PC-3 (cell line): Measurements from ENCODE around the gene KHK. TPM values are rescaled to one million over a fixed set of nuclear protein-coding genes. Genes with fewer than 3 reads are reported as not detected.

Source experiments
- ATAC-seq: fragments of 200-7000 bp; cut with Tn5 transposase; 2 replicates; pipeline ENCODE4 v1.9.1; 2020; ENCODE audit warnings: mild to moderate bottlenecking, moderate library complexity
- BruUV-seq: library from RNA; stranded (reverse); fragments of 400-500 nt; replicated peaks from 2 replicates; lab custom pipeline; 2021; lab: Mats Ljungman, UMichigan
- CTCF ChIA-PET: fragments of 300-600 bp; sonication (Branson Sonifier 250); formaldehyde crosslinking; loops from one replicate; lab custom pipeline; 2022; ENCODE audit warnings: antibody characterized with exemption; lab: Charles Lee
- POLR2A ChIA-PET: fragments of 300-600 bp; sonication (Branson Sonifier 250); formaldehyde crosslinking; loops from one replicate; lab custom pipeline; 2022; ENCODE audit warnings: antibody characterized with exemption; ENCODE audit not compliant: unreplicated experiment; lab: Charles Lee
- DNase-seq: peaks from one replicate; pipeline ENCODE4 v3.0.0-alpha.2; 2015
- H2AFZ ChIP-seq: fragments of 300-600 bp; sonication (generic); 2 replicates; pipeline ENCODE4 v1.6.0; 2016; ENCODE audit warnings: antibody characterized with exemption, low read length
- H3F3A ChIP-seq: fragments of 300-600 bp; sonication (generic); one replicate; pipeline ENCODE4 v1.6.0; 2017; ENCODE audit warnings: antibody characterized with exemption, low read length, control low read depth, mild to moderate bottlenecking; ENCODE audit not compliant: unreplicated experiment
- H3K27ac ChIP-seq: fragments of 300-600 bp; sonication (generic); 2 replicates; pipeline ENCODE4 v1.5.1; 2016; ENCODE audit warnings: mild to moderate bottlenecking, low read length
- H3K27me3 ChIP-seq: fragments of 300-600 bp; sonication (generic); 2 replicates; pipeline ENCODE4 v1.6.1; 2016; ENCODE audit warnings: low read length, mixed read lengths
- H3K36me3 ChIP-seq: fragments of 300-600 bp; sonication (generic); 2 replicates; pipeline ENCODE4 v1.6.1; 2016; ENCODE audit warnings: low read depth, mixed run types, low read length, mixed read lengths
- H3K4me1 ChIP-seq: fragments of 300-600 bp; sonication (generic); 2 replicates; pipeline ENCODE4 v1.5.1; 2016; ENCODE audit warnings: low read length; ENCODE audit not compliant: insufficient read depth
- H3K4me2 ChIP-seq: fragments of 300-600 bp; sonication (generic); 2 replicates; pipeline ENCODE4 v1.6.0; 2016; ENCODE audit warnings: low read length
- H3K4me3 ChIP-seq: fragments of 300-600 bp; sonication (generic); 2 replicates; pipeline ENCODE4 v1.5.1; 2016; ENCODE audit warnings: mild to moderate bottlenecking, low read length, mixed read lengths
- H3K79me2 ChIP-seq: fragments of 300-600 bp; sonication (generic); 2 replicates; pipeline ENCODE4 v1.6.1; 2017; ENCODE audit warnings: low read length, mixed read lengths
- H3K9ac ChIP-seq: fragments of 300-600 bp; sonication (generic); 2 replicates; pipeline ENCODE4 v1.6.0; 2016; ENCODE audit warnings: mild to moderate bottlenecking, low read length
- H3K9me2 ChIP-seq: fragments of 300-600 bp; sonication (generic); replicated peaks from 2 replicates; pipeline ENCODE4 v1.6.1; 2016; ENCODE audit warnings: mixed run types, low read length, mixed read lengths
- H3K9me3 ChIP-seq: fragments of 300-600 bp; sonication (generic); 2 replicates; pipeline ENCODE4 v1.6.1; 2016; ENCODE audit warnings: low read length, mixed read lengths
- H4K20me1 ChIP-seq: fragments of 300-600 bp; sonication (generic); 2 replicates; pipeline ENCODE4 v1.6.1; 2016; ENCODE audit warnings: low read length, mixed read lengths
- EZH2 ChIP-seq: fragments of 300-600 bp; sonication (generic); IDR thresholded peaks from one replicate; pipeline ENCODE4 v1.6.1; 2017; ENCODE audit warnings: antibody characterized with exemption, mild to moderate bottlenecking, low read length; ENCODE audit not compliant: unreplicated experiment
- EZH2phosphoT487 ChIP-seq: fragments of 300-600 bp; sonication (generic); IDR thresholded peaks from 2 replicates; pipeline ENCODE4 v1.6.1; 2018; ENCODE audit warnings: mild to moderate bottlenecking, antibody characterized with exemption, low read length, borderline replicate concordance
- intact Hi-C: fragments of 100-400 bp; cut with micrococcal nuclease; formaldehyde crosslinking; loops from 2 replicates; pipeline ENCODE4 v1.9.0; 2023
- total RNA-seq: library from RNA; depleted of rRNA; stranded (reverse); fragments of >200 nt; gene quantifications from 2 replicates; pipeline ENCODE4 v1.2.3, GENCODE V29; 2014
- TF ChIP-seq, protein P1 (sequence below): fragments of 300-600 bp; sonication (generic); conservative IDR thresholded peaks from 2 replicates; pipeline ENCODE4 v1.5.1; 2017; ENCODE audit warnings: antibody characterized with exemption, low read depth, mild to moderate bottlenecking, low read length

The KHK gene
- total RNA-seq, 1 experiment from 2014 or later = 11.0 TPM

DNA sequence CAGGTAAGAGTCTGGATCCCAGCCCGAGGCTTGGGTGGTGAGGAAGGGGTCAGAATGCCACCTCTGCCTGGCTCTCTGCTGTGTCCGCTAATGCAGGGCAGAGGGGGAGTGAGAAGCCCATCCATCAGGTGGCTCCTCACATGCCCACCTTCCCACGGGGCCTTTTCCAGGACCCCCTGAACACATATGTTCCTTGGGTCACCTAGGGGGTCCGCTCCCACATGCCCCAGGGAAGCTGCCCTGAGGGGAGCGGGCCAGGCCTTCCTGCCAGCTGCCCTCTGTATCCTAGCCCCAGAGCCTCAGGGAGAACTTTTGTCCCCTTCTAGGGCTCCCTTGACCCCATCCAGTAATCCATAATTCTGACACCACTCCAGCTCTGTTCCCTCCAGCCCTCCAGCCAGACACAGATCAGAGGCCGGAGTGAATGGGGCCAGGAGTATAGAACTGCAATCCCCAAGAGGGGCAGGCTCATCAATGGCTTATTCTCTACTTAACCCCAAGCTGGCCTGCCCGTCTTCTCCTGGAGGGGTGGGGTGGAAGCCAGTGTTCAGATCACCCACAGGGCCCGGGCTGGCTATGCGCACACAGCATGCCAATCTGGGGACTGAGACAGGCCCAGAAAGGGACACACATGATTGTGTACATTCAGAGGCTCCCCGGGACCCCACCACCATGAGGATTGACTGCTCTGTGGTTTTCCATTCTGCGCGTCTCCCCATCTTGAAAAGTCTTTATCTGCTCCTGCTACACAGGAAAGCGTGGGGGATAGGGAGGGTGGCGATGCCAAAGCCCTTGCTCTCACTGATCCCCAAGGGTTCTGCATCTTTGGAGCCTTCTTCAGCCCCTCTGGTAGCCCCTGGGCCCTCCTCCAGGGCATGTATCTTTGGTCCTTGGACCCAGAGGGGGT, 7.1 kb upstream of the KHK start:
- no TSS peak for BruUV-seq
- TF ChIP-seq, protein P1, sequence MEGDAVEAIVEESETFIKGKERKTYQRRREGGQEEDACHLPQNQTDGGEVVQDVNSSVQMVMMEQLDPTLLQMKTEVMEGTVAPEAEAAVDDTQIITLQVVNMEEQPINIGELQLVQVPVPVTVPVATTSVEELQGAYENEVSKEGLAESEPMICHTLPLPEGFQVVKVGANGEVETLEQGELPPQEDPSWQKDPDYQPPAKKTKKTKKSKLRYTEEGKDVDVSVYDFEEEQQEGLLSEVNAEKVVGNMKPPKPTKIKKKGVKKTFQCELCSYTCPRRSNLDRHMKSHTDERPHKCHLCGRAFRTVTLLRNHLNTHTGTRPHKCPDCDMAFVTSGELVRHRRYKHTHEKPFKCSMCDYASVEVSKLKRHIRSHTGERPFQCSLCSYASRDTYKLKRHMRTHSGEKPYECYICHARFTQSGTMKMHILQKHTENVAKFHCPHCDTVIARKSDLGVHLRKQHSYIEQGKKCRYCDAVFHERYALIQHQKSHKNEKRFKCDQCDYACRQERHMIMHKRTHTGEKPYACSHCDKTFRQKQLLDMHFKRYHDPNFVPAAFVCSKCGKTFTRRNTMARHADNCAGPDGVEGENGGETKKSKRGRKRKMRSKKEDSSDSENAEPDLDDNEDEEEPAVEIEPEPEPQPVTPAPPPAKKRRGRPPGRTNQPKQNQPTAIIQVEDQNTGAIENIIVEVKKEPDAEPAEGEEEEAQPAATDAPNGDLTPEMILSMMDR = no peak
- TF ChIP-seq EZH2 (no peak), EZH2phosphoT487 (no peak)
- DNase-seq = no peak
- Histone ChIP-seq H3K9me2 (no peaks in the 10 kb centered on the region), H3K36me3 (no peaks in the 10 kb centered on the region), H3K9ac (no peak overlapping the region), H3K27me3 (no peaks in the 10 kb centered on the region), H4K20me1 (no peaks in the 10 kb centered on the region), H3F3A (no peaks in the 10 kb centered on the region), H3K4me2 (no peak overlapping the region), H3K9me3 (no peaks in the 10 kb centered on the region), H3K4me3 (no peak overlapping the region), H3K27ac (no peak overlapping the region), H3K4me1 (peaks cover 5% of the 10 kb centered on the region; the same call in 1 of the 2 replicates), H3K79me2 (no peaks in the 10 kb centered on the region), H2AFZ (no peak overlapping the region)
- intact Hi-C loops = no loop called here
- ChIA-PET POLR2A (interaction anchor here (0.6 kb wide), 1 partner anchor 97 kb away, joined by 3 read pairs; no protein-coding TSS in a partner anchor), CTCF (no interaction called here)
- no peak for ATAC-seq

DNA sequence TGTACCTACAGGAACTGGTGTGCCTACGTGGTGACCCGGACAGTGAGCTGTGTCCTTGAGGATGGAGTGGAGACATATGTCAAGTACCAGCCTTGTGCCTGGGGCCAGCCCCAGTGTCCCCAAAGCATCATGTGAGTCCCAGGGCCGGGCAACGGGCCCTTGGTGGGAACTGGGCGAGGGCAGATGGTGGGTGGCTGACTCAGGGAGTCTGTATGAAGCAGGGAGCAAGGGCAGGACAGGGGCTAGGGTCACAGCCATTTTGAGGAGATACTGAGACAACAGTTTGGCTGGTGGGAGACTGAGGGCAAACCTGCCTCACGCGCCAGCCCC, 6.5 kb upstream of the KHK start:
- Histone ChIP-seq H3K4me1 (peaks cover 5% of the 10 kb centered on the region; the same call in 1 of the 2 replicates), H3K9me2 (no peaks in the 10 kb centered on the region), H4K20me1 (no peaks in the 10 kb centered on the region), H3K9ac (no peak overlapping the region), H3K27ac (no peak overlapping the region), H3K4me3 (no peak overlapping the region), H3K79me2 (no peaks in the 10 kb centered on the region), H3K27me3 (no peaks in the 10 kb centered on the region), H3F3A (no peaks in the 10 kb centered on the region), H3K9me3 (no peaks in the 10 kb centered on the region), H2AFZ (no peak overlapping the region), H3K4me2 (no peak overlapping the region), H3K36me3 (no peaks in the 10 kb centered on the region)
- POLR2A ChIA-PET = interaction anchor here (0.6 kb wide), 1 partner anchor 98 kb away, joined by 3 read pairs; no protein-coding TSS in a partner anchor
- TF ChIP-seq, protein P1 = no peak
- TF ChIP-seq EZH2phosphoT487 = no peak
- no peak for TF ChIP-seq EZH2
- CTCF ChIA-PET = no interaction called here
- DNase-seq (no peak), ATAC-seq (no peak)
- no TSS peak for BruUV-seq
- intact Hi-C loops = no loop called here

GRCh38 chr2:27080603-27080936, 6.0 kb upstream of the KHK start:
- Histone ChIP-seq H3K27ac (no peak overlapping the region), H4K20me1 (no peaks in the 10 kb centered on the region), H3K9me3 (no peaks in the 10 kb centered on the region), H3K79me2 (no peaks in the 10 kb centered on the region), H3K36me3 (no peaks in the 10 kb centered on the region), H3K9me2 (no peaks in the 10 kb centered on the region), H2AFZ (no peak overlapping the region), H3K27me3 (no peaks in the 10 kb centered on the region), H3F3A (no peaks in the 10 kb centered on the region), H3K4me2 (no peak overlapping the region), H3K4me1 (peaks cover 8% of the 10 kb centered on the region; the same call in 1 of the 2 replicates), H3K4me3 (no peak overlapping the region), H3K9ac (no peak overlapping the region)
- DNase-seq (no peak), ATAC-seq (no peak)
- CTCF ChIA-PET = interaction anchor here (0.6 kb wide), 1 partner anchor 810 kb away, joined by 7 read pairs; the partner anchor contains the start of genes BABAM2 and RBKS
- intact Hi-C loops = no loop called here
- POLR2A ChIA-PET = interaction anchor here (0.6 kb wide), 1 partner anchor 98 kb away, joined by 3 read pairs; no protein-coding TSS in a partner anchor
- TF ChIP-seq EZH2phosphoT487 (no peak), EZH2 (no peak)
- TF ChIP-seq, protein P1 = no peak
- BruUV-seq = no TSS peak
